ENCODE measurements around the gene LY9. TPM values are rescaled to one million over a fixed set of nuclear protein-coding genes. Genes with fewer than 3 reads are reported as not detected.

The LY9 gene
- total RNA-seq, 1 experiment from 2014 or later: 1.7 TPM

- H3K36me3 ChIP-seq (ENCODE audit: insufficient read depth, low read length): no peaks in the 10 kb centered on the region
- DNase-seq: no peak
- no peaks in the 10 kb centered on the region for H4K20me1 ChIP-seq (ENCODE audit: insufficient read depth, low read depth, low read length)
- H3K4me2 ChIP-seq (ENCODE audit: low read depth, low read length, poor library complexity, severe bottlenecking): no peak overlapping the region
- peaks cover 11% of the 10 kb centered on the region for H3K9me3 ChIP-seq (ENCODE audit: low read length)
- H3K4me3 ChIP-seq (ENCODE audit: low read length): no peak overlapping the region
- H3K4me1 ChIP-seq (ENCODE audit: low read length): no peaks in the 10 kb centered on the region
- no peaks in the 10 kb centered on the region for H3K27me3 ChIP-seq (ENCODE audit: low read length)
- no peak overlapping the region for H2AFZ ChIP-seq (ENCODE audit: low read length)
- H3K27ac ChIP-seq (ENCODE audit: low read length): no peak overlapping the region
- no peaks in the 10 kb centered on the region for H3K9me2 ChIP-seq (replicated peaks; ENCODE audit: insufficient read depth, low read length)
- H3K79me2 ChIP-seq (ENCODE audit: low read length): no peaks in the 10 kb centered on the region
- H3K9ac ChIP-seq (ENCODE audit: low read length): no peak overlapping the region
Measured at GRCh38 chr1:160801836-160802580, 6.0 kb downstream of the LY9 start.

GRCh38 chr1:160806109-160806665 lies 10.2 kb downstream of the LY9 start:
- Histone ChIP-seq H3K27ac (ENCODE audit: low read length) (no peak overlapping the region), H3K4me1 (ENCODE audit: low read length) (no peaks in the 10 kb centered on the region), H2AFZ (ENCODE audit: low read length) (no peak overlapping the region), H3K79me2 (ENCODE audit: low read length) (no peaks in the 10 kb centered on the region), H4K20me1 (ENCODE audit: insufficient read depth, low read depth, low read length) (no peaks in the 10 kb centered on the region), H3K9me2 (replicated peaks; ENCODE audit: insufficient read depth, low read length) (no peaks in the 10 kb centered on the region), H3K9ac (ENCODE audit: low read length) (no peak overlapping the region), H3K36me3 (ENCODE audit: insufficient read depth, low read length) (no peaks in the 10 kb centered on the region), H3K4me3 (ENCODE audit: low read length) (no peak overlapping the region), H3K27me3 (ENCODE audit: low read length) (no peaks in the 10 kb centered on the region), H3K4me2 (ENCODE audit: low read depth, low read length, poor library complexity, severe bottlenecking) (no peak overlapping the region), H3K9me3 (ENCODE audit: low read length) (peaks cover 13% of the 10 kb centered on the region)
- no peak for DNase-seq

- H3K4me1 ChIP-seq (ENCODE audit: low read length): no peaks in the 10 kb centered on the region
Measured at GRCh38 chr1:160806784-160807183, 10.8 kb downstream of the LY9 start.

DNA sequence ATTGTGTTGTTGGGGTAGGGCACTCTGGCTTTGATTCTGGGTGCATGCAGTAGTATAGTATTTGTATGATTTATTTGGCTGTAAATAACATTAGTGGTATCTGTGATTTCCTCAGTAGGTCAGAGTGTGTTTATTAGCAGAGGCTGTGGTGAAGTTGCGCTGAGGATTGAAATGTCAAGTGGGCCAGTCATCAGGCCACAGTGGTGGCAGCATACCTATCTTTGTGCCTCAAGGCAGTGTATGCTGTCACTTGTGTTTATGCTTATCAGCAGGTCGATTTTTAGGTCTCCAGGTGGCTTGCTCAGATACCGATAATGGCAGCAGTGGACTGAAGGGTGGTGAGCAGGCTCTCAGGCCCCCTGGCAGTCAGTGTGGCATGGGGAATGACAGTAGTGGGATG lies 11.3 kb downstream of the LY9 start:
- no peak overlapping the region for H3K4me2 ChIP-seq (ENCODE audit: low read depth, low read length, poor library complexity, severe bottlenecking)
- H3K9ac ChIP-seq (ENCODE audit: low read length): no peak overlapping the region
- H3K4me1 ChIP-seq (ENCODE audit: low read length): no peaks in the 10 kb centered on the region
- no peak overlapping the region for H3K27ac ChIP-seq (ENCODE audit: low read length)
- peaks cover 13% of the 10 kb centered on the region for H3K9me3 ChIP-seq (ENCODE audit: low read length)
- no peak for DNase-seq
- no peaks in the 10 kb centered on the region for H3K79me2 ChIP-seq (ENCODE audit: low read length)
- no peaks in the 10 kb centered on the region for H3K27me3 ChIP-seq (ENCODE audit: low read length)
- H4K20me1 ChIP-seq (ENCODE audit: insufficient read depth, low read depth, low read length): no peaks in the 10 kb centered on the region
- H3K36me3 ChIP-seq (ENCODE audit: insufficient read depth, low read length): no peaks in the 10 kb centered on the region
- H3K4me3 ChIP-seq (ENCODE audit: low read length): no peak overlapping the region
- H2AFZ ChIP-seq (ENCODE audit: low read length): no peak overlapping the region
- no peaks in the 10 kb centered on the region for H3K9me2 ChIP-seq (replicated peaks; ENCODE audit: insufficient read depth, low read length)

More at GRCh38 chr1:160806784-160807183, 10.8 kb downstream of the LY9 start:
- Histone ChIP-seq H2AFZ (ENCODE audit: low read length) (no peak overlapping the region), H3K9me3 (ENCODE audit: low read length) (peaks cover 13% of the 10 kb centered on the region), H3K27me3 (ENCODE audit: low read length) (no peaks in the 10 kb centered on the region), H3K27ac (ENCODE audit: low read length) (no peak overlapping the region), H3K9ac (ENCODE audit: low read length) (no peak overlapping the region), H3K36me3 (ENCODE audit: insufficient read depth, low read length) (no peaks in the 10 kb centered on the region), H3K79me2 (ENCODE audit: low read length) (no peaks in the 10 kb centered on the region), H3K4me2 (ENCODE audit: low read depth, low read length, poor library complexity, severe bottlenecking) (no peak overlapping the region), H3K9me2 (replicated peaks; ENCODE audit: insufficient read depth, low read length) (no peaks in the 10 kb centered on the region), H4K20me1 (ENCODE audit: insufficient read depth, low read depth, low read length) (no peaks in the 10 kb centered on the region), H3K4me3 (ENCODE audit: low read length) (no peak overlapping the region)
- DNase-seq: peak; percentile 44

- Histone ChIP-seq H3K9ac (ENCODE audit: low read length) (no peak overlapping the region), H3K9me3 (ENCODE audit: low read length) (peaks cover 13% of the 10 kb centered on the region), H3K4me1 (ENCODE audit: low read length) (no peaks in the 10 kb centered on the region), H4K20me1 (ENCODE audit: insufficient read depth, low read depth, low read length) (no peaks in the 10 kb centered on the region), H3K4me3 (ENCODE audit: low read length) (no peak overlapping the region), H3K79me2 (ENCODE audit: low read length) (no peaks in the 10 kb centered on the region), H3K4me2 (ENCODE audit: low read depth, low read length, poor library complexity, severe bottlenecking) (no peak overlapping the region), H3K27ac (ENCODE audit: low read length) (no peak overlapping the region), H3K9me2 (replicated peaks; ENCODE audit: insufficient read depth, low read length) (no peaks in the 10 kb centered on the region), H2AFZ (ENCODE audit: low read length) (no peak overlapping the region), H3K27me3 (ENCODE audit: low read length) (no peaks in the 10 kb centered on the region), H3K36me3 (ENCODE audit: insufficient read depth, low read length) (no peaks in the 10 kb centered on the region)
- DNase-seq: no peak
Measured at GRCh38 chr1:160807738-160808137, 11.8 kb downstream of the LY9 start.

- Histone ChIP-seq H3K36me3 (ENCODE audit: insufficient read depth, low read length) (no peaks in the 10 kb centered on the region), H3K4me2 (ENCODE audit: low read depth, low read length, poor library complexity, severe bottlenecking) (no peak overlapping the region), H4K20me1 (ENCODE audit: insufficient read depth, low read depth, low read length) (no peaks in the 10 kb centered on the region), H3K4me3 (ENCODE audit: low read length) (no peak overlapping the region), H3K9me3 (ENCODE audit: low read length) (peaks cover 13% of the 10 kb centered on the region), H3K4me1 (ENCODE audit: low read length) (no peaks in the 10 kb centered on the region), H3K9me2 (replicated peaks; ENCODE audit: insufficient read depth, low read length) (no peaks in the 10 kb centered on the region), H3K27ac (ENCODE audit: low read length) (no peak overlapping the region), H3K9ac (ENCODE audit: low read length) (no peak overlapping the region), H3K79me2 (ENCODE audit: low read length) (no peaks in the 10 kb centered on the region), H3K27me3 (ENCODE audit: low read length) (no peaks in the 10 kb centered on the region), H2AFZ (ENCODE audit: low read length) (no peak overlapping the region)
- DNase-seq: no peak
Measured at GRCh38 chr1:160808289-160808688, 12.3 kb downstream of the LY9 start.

DNA sequence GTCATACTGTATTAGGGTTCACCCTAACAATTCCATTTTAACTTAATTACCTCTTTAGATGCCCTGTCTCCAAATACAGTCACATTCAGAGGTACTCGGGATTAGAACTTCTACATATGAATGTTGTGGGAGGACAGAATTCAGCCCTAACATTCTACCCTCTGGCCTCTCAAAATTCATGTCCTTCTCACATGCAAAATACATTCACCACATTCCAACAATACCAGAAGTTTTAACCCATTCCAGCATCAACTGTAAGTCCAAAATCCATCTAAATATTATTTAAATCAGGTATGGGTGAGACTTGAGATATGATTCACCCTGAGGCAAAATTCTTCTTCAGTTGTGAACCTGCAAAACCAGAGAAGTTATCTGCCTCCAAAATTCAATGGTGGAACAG lies 14.5 kb downstream of the LY9 start:
- Histone ChIP-seq H3K9ac (ENCODE audit: low read length) (no peak overlapping the region), H3K27ac (ENCODE audit: low read length) (no peak overlapping the region), H3K4me3 (ENCODE audit: low read length) (no peak overlapping the region), H3K4me1 (ENCODE audit: low read length) (no peaks in the 10 kb centered on the region), H4K20me1 (ENCODE audit: insufficient read depth, low read depth, low read length) (no peaks in the 10 kb centered on the region), H3K9me3 (ENCODE audit: low read length) (peaks cover 10% of the 10 kb centered on the region), H3K27me3 (ENCODE audit: low read length) (no peaks in the 10 kb centered on the region), H3K4me2 (ENCODE audit: low read depth, low read length, poor library complexity, severe bottlenecking) (no peak overlapping the region), H3K9me2 (replicated peaks; ENCODE audit: insufficient read depth, low read length) (no peaks in the 10 kb centered on the region), H3K79me2 (ENCODE audit: low read length) (no peaks in the 10 kb centered on the region), H3K36me3 (ENCODE audit: insufficient read depth, low read length) (no peaks in the 10 kb centered on the region), H2AFZ (ENCODE audit: low read length) (no peak overlapping the region)
- no peak for DNase-seq

DNA sequence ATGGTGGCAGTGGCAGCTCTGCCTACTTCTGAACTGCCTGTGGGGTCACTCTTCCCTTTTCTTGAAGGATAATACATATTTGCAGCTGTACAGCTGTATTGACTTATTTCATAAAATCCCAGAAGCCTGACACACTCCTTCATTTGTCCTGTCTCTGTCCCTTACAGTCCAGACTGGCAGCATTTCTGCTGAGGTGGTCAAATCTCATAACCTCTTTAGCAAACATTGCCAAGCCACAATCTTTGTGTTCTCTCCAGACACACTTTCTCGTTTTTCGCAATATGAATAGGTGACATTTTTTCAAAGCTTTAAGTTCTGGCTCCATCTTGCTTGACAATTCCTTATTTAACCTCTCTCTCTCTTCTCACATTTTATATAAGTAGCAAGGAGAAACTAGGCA lies 15.2 kb downstream of the LY9 start:
- Histone ChIP-seq H3K79me2 (ENCODE audit: low read length) (no peaks in the 10 kb centered on the region), H3K27me3 (ENCODE audit: low read length) (no peaks in the 10 kb centered on the region), H3K9me2 (replicated peaks; ENCODE audit: insufficient read depth, low read length) (no peaks in the 10 kb centered on the region), H3K27ac (ENCODE audit: low read length) (no peak overlapping the region), H3K4me1 (ENCODE audit: low read length) (no peaks in the 10 kb centered on the region), H3K4me3 (ENCODE audit: low read length) (no peak overlapping the region), H3K36me3 (ENCODE audit: insufficient read depth, low read length) (no peaks in the 10 kb centered on the region), H4K20me1 (ENCODE audit: insufficient read depth, low read depth, low read length) (no peaks in the 10 kb centered on the region), H3K9me3 (ENCODE audit: low read length) (peaks cover 7% of the 10 kb centered on the region), H3K9ac (ENCODE audit: low read length) (no peak overlapping the region), H2AFZ (ENCODE audit: low read length) (no peak overlapping the region), H3K4me2 (ENCODE audit: low read depth, low read length, poor library complexity, severe bottlenecking) (no peak overlapping the region)
- no peak for DNase-seq

All from Karpas-422 (cell line).